ENCODE results near the gene NUDT11.
"Not testable (repeated sequence)": the region's sequence is repeated elsewhere in the genome, so short reads cannot be mapped to it uniquely, and the experiment has no call there.

NUDT11 gene

DNA sequence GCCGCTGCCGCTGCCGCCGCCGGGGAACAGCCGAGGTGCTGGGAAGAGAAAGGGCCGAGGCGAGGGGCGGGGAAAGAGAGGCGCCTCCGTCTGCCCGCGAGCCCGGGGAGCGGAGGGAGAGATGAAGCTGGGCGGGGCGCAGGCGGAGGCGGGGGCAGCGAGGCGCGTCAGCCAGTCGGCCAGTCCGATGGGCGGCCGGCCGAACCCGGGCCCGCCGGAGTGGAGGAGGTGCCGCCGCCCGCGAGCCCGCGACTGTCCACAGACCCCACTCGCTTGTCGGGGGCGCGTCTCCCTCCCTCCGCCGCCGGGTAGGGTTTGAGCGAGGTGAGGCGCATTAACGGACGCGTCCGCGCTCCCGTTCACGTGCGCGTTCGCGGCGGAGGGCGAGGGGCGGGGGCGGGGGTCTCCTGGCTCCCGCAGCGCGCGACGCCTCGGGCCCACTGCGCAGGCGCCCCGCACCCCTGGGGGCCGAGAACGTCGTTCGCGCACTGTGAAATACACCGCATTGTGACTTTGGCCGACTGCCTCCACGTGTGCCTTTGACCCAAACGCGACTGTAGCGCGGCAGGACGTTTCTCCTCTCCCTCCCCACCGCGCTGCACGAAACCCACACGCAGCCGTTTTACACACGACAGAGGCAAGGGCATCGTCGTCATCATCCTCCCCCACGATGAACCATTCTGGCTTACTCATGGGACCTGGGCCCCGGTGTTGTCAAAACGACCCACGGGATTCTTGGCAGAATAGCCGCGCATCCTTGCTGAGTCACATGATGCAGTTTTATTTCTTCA lies at the start of gene NUDT11:
Gene NUDT11 (minus strand): TSS at position 92 of the 791 bp plus-strand sequence. CDS start 148 bp downstream, outside the sequence.
- no peak for DNase-seq

DNA sequence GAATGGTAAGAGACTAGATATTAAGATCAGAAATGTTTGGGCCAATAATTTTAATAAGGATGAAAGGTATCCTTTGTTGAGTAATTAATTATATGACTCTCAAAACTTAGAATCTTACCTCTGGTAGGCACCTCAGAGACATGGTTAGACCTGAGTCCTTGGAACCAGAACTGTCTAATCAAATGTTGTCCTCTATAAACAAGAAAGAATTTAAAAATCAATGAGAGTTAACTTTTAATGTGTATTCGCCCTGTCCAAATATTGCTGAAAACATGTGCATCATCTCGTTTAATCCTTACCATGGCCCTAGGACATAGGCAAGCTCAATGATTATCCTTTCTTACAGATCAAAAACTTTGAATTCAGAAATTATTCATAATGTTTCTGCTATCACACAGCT lies 24.0 kb upstream of the NUDT11 start:
- DNase-seq, result no peak

DNA sequence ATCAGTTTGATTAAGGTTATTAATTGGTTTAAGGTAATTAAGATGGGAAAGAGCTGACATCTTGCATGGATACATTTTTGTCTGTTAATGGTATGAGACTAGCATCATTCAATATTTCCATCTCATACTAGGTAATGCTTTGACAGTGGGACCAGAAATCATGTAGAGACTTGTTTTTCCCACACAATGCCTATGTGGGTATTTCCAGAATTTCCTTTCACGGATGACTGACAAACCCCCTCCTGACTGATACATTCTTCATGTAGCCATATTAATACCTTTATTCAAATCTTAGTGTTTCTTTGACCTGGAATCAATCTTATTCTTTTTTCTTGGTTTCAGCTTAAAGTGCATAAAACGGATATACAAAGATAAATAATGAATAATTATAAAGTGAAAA lies 22.7 kb upstream of the NUDT11 start:
- DNase-seq, result not testable (repeated sequence)

DNA sequence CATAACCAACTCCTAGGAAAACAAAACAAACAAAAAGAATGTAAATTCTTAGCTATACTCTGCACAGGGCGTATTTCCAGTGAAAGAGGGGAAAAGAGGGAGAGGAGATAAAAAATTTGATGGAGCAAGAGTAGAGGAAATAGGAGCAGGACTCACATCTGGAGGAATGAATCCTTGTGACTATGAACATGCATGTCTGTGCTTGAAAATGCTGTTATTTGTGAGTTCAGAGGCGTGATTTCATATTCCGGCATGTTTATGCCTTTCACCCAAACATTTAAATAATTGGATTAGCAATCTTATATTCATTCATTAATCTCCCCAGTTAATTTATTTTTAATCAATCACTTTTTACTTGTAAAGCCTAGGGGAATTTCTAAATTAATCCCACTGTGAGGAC lies 11.2 kb upstream of the NUDT11 start:
- DNase-seq, result no peak

DNA sequence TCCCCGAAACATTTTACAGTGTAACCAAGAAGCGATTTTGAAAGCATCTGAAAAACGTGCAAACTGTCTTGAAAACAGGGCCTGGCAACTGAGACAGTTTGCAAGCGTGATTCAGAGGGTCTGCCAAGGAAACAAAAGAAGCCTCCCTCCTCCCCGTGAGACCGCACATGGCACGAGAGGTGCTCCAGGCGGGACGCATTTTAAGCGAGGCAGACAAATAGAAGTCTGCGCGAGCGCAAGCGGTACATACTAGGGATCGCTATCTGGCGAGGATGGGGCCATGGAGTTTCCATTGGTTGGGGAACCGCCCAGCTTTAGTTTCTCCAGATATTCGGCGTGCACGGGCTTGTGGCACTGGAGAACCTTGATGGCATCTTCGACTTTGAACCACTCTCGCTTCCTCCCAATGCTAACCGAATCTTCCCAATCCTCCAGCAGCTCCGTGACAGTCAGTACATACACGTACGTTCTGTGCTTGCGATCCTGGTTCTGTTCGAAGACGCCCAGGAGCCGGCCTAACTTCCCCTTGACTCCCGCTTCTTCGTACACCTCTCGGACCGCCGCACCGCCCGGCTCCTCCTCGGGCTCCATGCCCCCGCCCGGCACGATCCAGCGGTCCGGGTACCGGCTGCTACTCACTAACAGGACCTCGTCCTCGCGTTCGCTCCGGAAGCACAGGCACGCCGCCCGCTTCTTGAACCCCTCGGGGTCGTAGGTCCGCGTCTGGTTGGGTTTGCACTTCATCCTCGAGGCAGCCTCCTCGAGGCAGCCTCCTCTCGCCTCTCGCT lies 497 bp downstream of the NUDT11 start:
- DNase-seq, result not testable (repeated sequence)

DNA sequence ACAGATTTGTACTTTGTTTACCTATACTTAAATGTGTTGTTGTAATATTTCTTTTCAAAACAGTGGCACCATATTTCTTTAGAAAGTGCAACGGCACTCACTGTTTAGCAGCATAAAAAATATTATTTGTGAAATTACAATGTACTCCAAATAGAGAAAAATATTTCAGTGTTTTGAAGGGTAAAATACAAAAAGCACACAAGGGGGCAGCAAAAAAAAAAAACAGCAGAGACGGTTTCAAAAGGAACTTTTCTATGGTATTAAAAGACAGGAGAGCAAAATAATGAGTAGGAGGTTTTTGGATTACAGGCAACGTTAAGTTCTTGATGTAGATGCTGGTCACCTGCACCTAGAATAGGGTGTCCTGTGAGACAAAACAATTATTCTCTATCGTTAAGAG lies 2.0 kb downstream of the NUDT11 start:
- DNase-seq, result no peak

DNA sequence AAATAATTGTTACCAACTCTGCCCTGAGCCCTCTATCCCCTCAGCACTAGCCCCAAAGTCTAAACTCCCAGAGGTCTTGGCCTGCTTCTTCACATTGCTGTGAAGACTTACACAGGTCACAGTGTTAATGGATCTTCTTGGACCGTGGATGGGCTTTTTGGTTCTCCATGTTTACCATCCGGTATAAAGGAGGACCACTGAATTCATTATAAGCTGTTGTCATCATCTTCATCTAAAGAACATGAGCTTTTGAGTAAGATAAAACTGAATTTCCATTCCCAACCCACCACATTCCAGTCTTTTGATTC lies 8.5 kb downstream of the NUDT11 start:
- DNase-seq, result no peak

DNA sequence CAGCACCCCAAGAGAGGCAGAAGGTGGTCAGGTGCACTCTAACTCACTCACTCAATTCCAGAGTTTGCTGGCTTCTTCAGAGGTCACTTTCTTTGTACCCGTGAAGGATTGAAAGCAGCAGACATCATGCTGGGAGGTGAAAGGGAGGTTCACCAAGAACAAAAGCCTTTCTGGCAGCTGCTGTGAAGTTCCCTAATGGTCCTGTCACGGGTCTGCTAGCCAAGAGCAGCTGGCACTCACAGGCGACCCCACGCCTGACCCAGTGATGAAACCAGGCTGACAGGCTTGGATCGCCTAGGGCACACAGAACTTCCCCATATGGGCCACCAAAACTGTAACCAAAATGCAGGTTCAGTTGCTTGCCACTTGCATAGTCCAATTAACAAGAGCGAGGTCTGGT lies 11.8 kb downstream of the NUDT11 start:
- DNase-seq, result no peak

DNA sequence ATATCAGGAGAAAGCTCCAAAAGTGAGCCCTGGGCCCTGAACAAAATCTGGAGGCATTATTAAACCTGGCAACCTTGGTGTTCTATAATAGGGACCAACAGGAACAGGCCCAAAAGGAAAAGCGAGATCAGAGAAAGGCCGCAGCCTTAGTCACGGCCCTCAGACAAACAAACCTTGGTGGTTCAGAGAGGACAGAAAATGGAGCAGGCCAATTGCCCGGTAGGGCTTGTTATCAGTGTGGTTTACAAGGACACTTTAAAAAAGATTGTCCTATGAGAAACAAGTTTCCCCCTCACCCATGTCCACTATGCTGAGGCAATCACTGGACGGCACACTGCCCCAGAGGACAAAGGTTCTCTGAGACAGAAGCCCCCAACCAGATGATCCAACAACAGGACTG lies 14.0 kb downstream of the NUDT11 start:
- not testable (repeated sequence) for DNase-seq

DNA sequence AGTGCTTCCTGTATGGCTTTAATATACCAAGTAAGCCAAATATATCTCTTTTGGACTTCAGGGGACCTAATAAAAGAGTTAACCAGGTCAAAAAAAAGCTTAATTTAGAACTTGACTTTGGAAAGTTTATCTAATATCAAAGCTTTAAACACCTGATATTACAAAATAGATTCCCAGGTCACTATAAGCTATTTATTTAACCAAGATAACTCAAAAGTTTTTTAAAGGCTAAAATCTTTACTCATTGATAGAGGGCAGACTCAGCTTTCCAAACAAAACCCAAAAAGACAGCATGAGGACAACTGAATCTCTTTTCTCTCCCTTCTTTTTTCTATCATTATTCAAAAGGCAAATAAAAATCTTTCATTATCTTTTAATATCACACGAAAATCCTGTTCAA lies 19.5 kb downstream of the NUDT11 start:
- no peak for DNase-seq

DNA sequence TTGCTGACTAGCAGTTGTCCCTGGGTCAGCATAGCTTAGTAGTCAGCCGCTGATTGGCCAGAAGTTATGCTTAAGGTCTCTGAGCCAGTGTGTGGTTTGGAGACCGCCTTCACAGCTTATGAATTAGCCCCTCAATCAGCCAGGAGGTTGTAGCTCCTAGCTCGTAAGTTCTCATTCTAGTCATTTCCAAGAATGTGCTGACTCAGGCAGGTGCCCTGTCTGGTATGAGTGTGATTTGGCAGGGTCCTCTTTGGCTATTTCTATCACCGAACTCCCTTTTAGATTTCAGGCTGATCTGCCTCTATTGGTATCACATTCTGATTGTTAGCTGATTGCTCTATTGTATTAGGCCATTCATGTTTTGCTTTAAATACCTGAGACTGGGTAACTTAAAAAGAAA lies 33.1 kb downstream of the NUDT11 start:
- no peak for DNase-seq

DNA sequence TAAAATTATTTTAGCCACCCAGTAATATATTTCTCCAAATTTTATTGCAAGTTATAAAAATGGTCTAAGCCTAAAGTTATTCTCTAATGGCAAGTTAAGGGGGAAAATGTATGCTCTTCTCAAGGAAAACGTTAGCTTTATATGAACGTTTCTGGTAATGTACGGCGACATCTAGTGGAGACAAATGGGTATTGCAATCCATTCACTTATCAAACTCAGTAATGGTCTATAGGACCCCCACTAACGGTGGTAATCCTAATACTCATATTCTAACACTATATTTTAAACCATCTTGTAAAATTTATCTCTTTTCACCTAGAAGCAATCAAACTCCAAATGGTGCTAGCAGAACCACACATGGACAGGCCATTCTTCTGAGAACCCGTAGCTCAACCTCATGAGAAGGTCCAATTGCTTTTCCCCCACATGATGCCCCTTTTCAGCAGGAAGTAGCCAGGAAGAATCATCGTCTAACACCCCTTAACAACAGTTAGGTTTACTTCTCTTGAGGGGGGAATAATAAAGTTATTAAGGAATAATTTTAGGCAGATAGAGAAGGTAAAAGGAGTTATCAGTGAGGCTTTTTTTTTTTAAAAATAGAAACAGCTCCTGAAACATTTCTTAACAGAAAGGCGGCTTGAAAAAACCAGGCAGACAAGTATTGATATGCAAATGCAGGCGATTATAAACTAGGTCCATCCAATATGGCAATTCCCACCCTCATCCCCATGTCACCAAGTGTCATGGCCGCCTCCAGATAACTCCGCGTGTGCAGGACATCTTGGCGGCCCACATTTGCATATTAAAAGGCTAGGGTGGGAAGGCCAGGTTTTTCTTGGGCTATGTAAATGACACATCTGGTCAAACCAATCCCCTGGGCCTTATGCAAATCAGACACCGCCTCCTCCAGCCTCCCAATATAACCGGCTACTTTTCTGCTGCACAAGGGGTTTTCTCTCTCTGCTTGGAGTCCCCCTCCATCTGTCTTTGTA lies 35.0 kb downstream of the NUDT11 start:
- peak; percentile 18 for DNase-seq

DNA sequence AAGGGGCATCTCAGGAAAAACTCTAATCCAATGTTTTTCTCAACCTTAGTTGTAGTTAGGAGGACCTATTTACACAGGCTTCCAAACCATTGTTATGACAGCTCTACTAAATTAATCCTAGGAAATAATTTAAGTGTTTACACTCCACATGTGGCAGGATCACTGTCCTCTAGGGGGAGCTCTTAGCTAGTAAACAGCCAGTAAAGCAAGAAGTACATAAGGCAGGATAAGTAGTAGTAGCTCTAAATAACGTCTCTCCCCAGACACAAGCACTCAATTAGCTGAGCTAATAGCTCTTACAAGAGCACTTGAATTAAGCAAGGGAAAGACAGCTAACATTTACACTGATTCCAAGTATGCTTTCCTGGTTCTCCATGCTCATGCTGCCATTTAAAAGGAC lies 37.3 kb downstream of the NUDT11 start:
- DNase-seq, result no peak

DNA sequence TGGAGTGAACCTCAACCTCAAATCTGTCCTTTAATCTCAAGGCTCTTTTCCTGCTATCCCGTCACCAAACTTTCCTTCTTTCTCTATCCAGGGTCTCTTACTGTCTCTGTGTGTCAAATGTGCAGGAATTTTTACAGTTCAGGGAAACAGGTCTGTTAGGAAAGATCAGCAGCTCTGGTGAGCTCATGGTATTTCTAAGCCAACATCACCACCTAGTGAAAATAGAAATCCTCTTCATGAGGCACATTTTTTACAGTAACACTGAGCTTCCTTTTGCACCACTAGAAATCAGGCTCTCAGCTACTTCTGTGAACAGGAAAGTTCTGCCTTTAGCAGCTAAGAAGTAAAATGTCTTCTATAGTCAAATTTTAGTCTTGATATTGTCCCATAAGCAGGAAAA lies 39.6 kb downstream of the NUDT11 start:
- DNase-seq, result no peak

DNA sequence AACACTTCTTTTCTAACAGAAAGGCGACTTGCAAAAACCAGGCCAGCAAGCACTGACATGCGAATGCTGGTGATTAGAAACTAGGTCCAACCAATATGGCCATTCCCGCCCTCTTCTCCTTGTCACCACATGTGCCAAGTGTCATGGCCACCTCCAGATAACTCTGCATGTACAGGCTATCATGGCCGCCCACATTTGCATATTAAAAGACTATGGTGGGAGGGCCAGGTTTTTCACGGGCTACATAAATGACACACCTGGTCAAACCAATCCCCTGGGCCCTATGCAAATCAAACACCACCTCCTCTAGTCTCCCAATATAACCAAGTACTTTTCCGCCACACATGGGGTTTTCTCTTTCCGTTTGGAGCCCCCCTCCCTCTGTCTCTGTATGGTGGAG lies 40.1 kb downstream of the NUDT11 start:
- no peak for DNase-seq

DNA sequence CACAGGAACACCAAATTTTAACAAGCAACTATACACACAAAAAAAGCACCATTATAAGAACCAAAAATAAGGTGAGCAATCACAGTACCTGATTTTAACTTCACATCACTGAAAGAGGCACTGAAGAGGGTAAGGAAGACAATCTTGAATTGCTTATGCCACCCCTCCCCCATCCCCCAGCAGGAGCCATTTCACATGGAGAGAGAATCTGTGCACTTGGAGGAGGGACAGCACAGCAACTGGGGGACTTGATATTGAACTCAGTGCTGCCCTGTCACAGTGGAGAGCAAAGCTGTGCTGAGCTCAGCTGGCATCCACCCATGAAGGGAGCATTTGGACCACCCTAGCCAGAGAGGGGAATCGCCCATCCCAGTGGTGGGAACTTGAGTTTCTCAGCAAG lies 56.0 kb downstream of the NUDT11 start:
- DNase-seq, result no peak

All from GDM1 (cell line).